ENCODE data around the gene AHR. TPM values are rescaled to one million over a fixed set of nuclear protein-coding genes. Genes with fewer than 3 reads are reported as not detected.

AHR gene
- total RNA-seq, 1 donor from 2014 or later, result 25.3 TPM

DNA sequence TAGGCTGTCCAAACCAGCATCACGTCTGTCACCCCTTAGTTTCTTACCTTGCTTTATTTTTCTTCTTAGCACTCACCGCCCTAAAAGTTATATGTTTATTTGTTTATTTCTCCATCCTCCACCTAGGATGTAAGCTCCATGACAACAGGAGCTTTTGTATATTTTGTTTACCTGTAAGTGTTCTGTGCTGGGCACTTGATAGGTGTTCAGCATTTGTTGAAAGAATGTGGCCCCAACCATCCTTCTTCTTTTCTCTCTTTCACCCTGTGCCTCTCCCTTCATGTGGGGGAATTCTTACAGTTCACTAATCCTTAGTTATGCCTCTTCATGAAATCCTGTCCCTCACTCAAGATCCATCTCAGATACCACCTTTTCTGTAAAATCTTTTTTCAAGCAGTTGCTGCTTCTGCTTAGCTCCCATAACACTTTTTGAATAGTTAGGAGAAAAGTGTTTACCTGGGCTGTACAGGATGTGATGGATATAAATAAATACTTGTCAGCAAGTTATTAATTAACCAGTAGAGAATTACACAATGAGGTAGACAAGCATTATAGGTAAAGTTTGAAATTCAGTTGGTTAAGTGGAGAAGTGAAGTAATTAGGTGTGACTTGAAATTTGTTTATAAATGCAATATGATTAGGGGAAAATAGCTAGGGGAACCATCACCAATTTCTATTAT lies 9.7 kb downstream of the AHR start:
- Mint-ChIP-seq H3K27ac (no peak overlapping the region), H3K9me3 (no peaks in the 10 kb centered on the region), H3K27me3 (ENCODE audit: insufficient read depth) (no peaks in the 10 kb centered on the region), H3K4me3 (no peak overlapping the region), H3K4me1 (ENCODE audit: low read depth) (peaks cover 18% of the 10 kb centered on the region), H3K36me3 (ENCODE audit: low read depth) (peaks cover 6% of the 10 kb centered on the region)
- no peak for DNase-seq (ENCODE audit: low spot score)
- intact Hi-C loops (cut with micrococcal nuclease), result loop anchor here (5.0 kb wide), 1 partner anchor 224 kb away; no protein-coding TSS in a partner anchor

- H3K4me1 Mint-ChIP-seq (ENCODE audit: low read depth), result peaks cover 10% of the 10 kb centered on the region
- H3K4me3 Mint-ChIP-seq, result no peak overlapping the region
- intact Hi-C loops (cut with micrococcal nuclease), result no loop called here
- no peaks in the 10 kb centered on the region for H3K27me3 Mint-ChIP-seq (ENCODE audit: insufficient read depth)
- peaks cover 10% of the 10 kb centered on the region for H3K36me3 Mint-ChIP-seq (ENCODE audit: low read depth)
- no peak overlapping the region for H3K27ac Mint-ChIP-seq
- H3K9me3 Mint-ChIP-seq, result no peaks in the 10 kb centered on the region
- no peak for DNase-seq (ENCODE audit: low spot score)
Observed at GRCh38 chr7:17311194-17311593, 12.7 kb downstream of the AHR start.

DNA sequence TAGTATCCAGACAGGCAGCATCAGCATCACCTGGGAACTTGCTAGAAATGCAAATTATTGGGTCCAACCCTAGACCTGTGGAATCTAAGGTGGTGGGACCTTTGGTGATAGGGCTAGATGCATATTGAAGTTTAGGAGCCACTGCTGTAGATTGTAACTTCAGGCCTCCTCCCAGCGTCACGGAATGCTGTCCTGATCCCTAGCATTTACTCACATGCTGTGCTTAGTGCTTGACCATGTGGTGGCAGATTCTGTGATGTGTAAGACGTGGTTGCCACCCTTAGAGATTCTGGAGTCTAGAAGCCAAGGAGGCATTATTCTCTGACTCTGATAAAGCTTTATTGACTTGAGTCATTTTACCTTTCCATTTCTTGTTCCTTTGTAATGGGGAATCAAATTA lies 13.5 kb downstream of the AHR start:
- Mint-ChIP-seq H3K27ac (no peak overlapping the region), H3K4me3 (no peak overlapping the region), H3K27me3 (ENCODE audit: insufficient read depth) (no peaks in the 10 kb centered on the region), H3K4me1 (ENCODE audit: low read depth) (peaks cover 16% of the 10 kb centered on the region), H3K36me3 (ENCODE audit: low read depth) (peaks cover 12% of the 10 kb centered on the region), H3K9me3 (no peaks in the 10 kb centered on the region)
- no peak for DNase-seq (ENCODE audit: low spot score)
- intact Hi-C loops (cut with micrococcal nuclease), result no loop called here

- no peaks in the 10 kb centered on the region for H3K27me3 Mint-ChIP-seq (ENCODE audit: insufficient read depth)
- H3K27ac Mint-ChIP-seq, result no peak overlapping the region
- intact Hi-C loops (cut with micrococcal nuclease), result no loop called here
- H3K4me3 Mint-ChIP-seq, result no peak overlapping the region
- H3K4me1 Mint-ChIP-seq (ENCODE audit: low read depth), result peaks cover 16% of the 10 kb centered on the region
- peaks cover 12% of the 10 kb centered on the region for H3K36me3 Mint-ChIP-seq (ENCODE audit: low read depth)
- no peak for DNase-seq (ENCODE audit: low spot score)
- H3K9me3 Mint-ChIP-seq, result no peaks in the 10 kb centered on the region
Observed at GRCh38 chr7:17312641-17313040, 14.2 kb downstream of the AHR start.

DNA sequence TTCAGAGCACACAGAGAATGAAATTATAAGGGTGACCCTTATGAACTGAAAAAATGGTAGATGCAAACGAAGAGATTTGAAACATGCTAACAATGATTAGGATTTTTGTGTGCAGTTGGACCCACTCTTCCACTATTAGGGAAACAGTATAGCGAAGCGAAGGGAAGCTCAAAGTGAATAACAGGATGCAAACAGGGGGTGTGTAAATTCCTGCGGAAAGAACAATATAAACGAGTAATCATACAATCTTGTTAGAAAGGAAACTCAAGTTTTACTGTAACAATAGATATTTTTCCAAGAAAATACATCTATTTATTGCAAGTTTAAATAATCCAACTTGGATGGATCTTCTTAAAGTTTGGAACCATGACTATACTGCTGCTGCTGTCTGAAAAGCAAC lies 14.7 kb downstream of the AHR start:
- intact Hi-C loops (cut with micrococcal nuclease), result no loop called here
- no peak overlapping the region for H3K27ac Mint-ChIP-seq
- H3K4me1 Mint-ChIP-seq (ENCODE audit: low read depth), result peaks cover 16% of the 10 kb centered on the region
- peaks cover 12% of the 10 kb centered on the region for H3K36me3 Mint-ChIP-seq (ENCODE audit: low read depth)
- no peak for DNase-seq (ENCODE audit: low spot score)
- no peaks in the 10 kb centered on the region for H3K27me3 Mint-ChIP-seq (ENCODE audit: insufficient read depth)
- no peak overlapping the region for H3K4me3 Mint-ChIP-seq
- H3K9me3 Mint-ChIP-seq, result no peaks in the 10 kb centered on the region

- H3K27ac Mint-ChIP-seq, result no peak overlapping the region
- peaks cover 22% of the 10 kb centered on the region for H3K4me1 Mint-ChIP-seq (ENCODE audit: low read depth)
- H3K4me3 Mint-ChIP-seq, result no peak overlapping the region
- intact Hi-C loops (cut with micrococcal nuclease), result no loop called here
- H3K36me3 Mint-ChIP-seq (ENCODE audit: low read depth), result peaks cover 17% of the 10 kb centered on the region
- no peaks in the 10 kb centered on the region for H3K9me3 Mint-ChIP-seq
- DNase-seq (ENCODE audit: low spot score), result no peak
- no peaks in the 10 kb centered on the region for H3K27me3 Mint-ChIP-seq (ENCODE audit: insufficient read depth)
Observed at GRCh38 chr7:17315974-17316373, 17.5 kb downstream of the AHR start.

- H3K36me3 Mint-ChIP-seq (ENCODE audit: low read depth), result peaks cover 10% of the 10 kb centered on the region
- H3K4me1 Mint-ChIP-seq (ENCODE audit: low read depth), result peaks cover 27% of the 10 kb centered on the region
- no peaks in the 10 kb centered on the region for H3K27me3 Mint-ChIP-seq (ENCODE audit: insufficient read depth)
- no peak overlapping the region for H3K4me3 Mint-ChIP-seq
- H3K27ac Mint-ChIP-seq, result no peak overlapping the region
- no peak for DNase-seq (ENCODE audit: low spot score)
- no peaks in the 10 kb centered on the region for H3K9me3 Mint-ChIP-seq
- intact Hi-C loops (cut with micrococcal nuclease), result no loop called here
Observed at GRCh38 chr7:17318146-17318545, 19.7 kb downstream of the AHR start.

DNA sequence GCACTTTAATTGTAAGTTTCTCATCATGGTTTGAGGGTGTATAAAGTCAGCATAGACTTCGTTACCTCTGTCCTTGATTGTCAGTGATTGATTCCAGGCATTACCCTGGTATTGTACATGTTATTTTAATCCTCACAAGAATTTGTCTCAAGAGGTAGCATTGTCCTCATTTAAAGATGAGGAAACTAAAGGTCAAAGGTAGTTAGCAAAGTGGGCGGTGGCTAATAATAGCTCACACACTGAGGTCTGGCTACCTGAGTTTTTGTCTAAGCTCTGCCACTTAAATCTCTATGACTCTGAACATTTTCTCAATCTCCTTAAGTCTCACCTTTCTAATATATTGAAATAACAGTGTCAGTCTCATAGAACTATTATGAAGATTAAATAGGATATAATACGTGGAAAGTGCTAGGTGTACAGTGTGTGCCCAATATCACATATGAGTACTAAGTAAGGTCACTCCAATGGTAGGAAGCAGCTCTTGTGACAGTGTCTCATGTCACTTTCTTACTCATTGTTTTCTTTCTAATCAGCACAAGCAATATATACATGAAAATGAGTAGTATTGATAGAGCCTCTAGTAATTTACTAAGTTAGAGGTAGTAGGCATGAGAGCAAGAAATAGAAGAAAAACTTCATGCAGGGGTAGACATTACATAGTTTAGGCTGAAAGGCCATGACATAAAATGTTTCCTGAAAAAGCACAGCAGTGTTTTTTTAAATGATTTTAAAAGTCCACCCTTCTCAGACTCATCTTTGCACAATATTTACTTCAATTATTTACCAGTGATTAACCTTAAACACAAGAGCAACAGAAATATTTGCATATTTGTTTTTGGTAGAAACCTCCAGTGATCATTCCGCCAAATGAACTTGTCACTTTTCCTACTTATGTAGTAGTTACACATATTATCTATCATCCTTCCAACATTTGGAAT lies 21.0 kb downstream of the AHR start:
- intact Hi-C loops (cut with micrococcal nuclease), result no loop called here
- Mint-ChIP-seq H3K27me3 (ENCODE audit: insufficient read depth) (no peaks in the 10 kb centered on the region), H3K36me3 (ENCODE audit: low read depth) (peaks cover 10% of the 10 kb centered on the region), H3K9me3 (no peaks in the 10 kb centered on the region), H3K4me3 (no peak overlapping the region), H3K4me1 (ENCODE audit: low read depth) (peaks cover 27% of the 10 kb centered on the region), H3K27ac (no peak overlapping the region)
- DNase-seq (ENCODE audit: low spot score), result no peak

DNA sequence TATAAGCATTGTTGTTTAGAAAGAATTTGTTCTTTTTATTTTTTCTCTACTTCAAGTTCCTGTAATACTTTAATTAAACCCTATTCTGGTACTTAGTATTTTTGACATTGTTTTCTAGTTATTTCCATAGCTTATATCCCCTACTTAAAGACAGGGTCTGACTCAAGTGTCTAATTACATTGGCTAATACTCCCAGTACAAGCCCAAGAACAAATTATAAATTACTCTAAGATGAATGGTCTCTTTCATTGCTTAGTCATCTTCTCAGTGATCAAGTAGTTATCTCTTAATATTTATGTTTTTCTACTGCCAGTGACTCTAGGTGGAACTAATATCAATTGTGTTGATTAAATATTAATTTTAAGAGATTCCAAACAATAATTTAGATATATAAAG lies 21.6 kb downstream of the AHR start:
- Mint-ChIP-seq H3K4me3 (no peak overlapping the region), H3K27ac (no peak overlapping the region), H3K9me3 (no peaks in the 10 kb centered on the region), H3K27me3 (ENCODE audit: insufficient read depth) (no peaks in the 10 kb centered on the region), H3K36me3 (ENCODE audit: low read depth) (peaks cover 11% of the 10 kb centered on the region), H3K4me1 (ENCODE audit: low read depth) (peaks cover 27% of the 10 kb centered on the region)
- intact Hi-C loops (cut with micrococcal nuclease), result no loop called here
- no peak for DNase-seq (ENCODE audit: low spot score)

DNA sequence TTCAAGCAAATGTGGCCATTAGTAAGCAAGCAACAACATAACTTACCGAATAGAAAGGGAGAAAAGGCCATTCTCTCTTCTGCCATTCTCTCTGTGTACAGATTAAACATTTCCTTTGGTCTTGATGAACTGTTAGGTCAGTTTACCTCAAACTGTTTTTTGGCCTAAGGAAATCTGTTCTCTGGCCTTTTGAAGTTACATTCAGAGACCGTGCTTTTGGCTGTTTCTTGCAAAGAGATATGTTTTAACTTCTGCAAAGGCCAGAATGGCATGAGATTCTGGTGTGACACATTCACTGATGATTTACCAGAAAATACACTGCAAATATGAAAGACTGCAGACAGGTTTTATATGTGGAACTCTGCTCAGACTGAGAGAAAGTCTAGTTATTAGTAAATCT lies 22.2 kb downstream of the AHR start:
- H3K4me1 Mint-ChIP-seq (ENCODE audit: low read depth), result peaks cover 23% of the 10 kb centered on the region
- DNase-seq (ENCODE audit: low spot score), result no peak
- H3K27me3 Mint-ChIP-seq (ENCODE audit: insufficient read depth), result no peaks in the 10 kb centered on the region
- peaks cover 16% of the 10 kb centered on the region for H3K36me3 Mint-ChIP-seq (ENCODE audit: low read depth)
- H3K4me3 Mint-ChIP-seq, result no peak overlapping the region
- H3K27ac Mint-ChIP-seq, result no peak overlapping the region
- H3K9me3 Mint-ChIP-seq, result no peaks in the 10 kb centered on the region
- intact Hi-C loops (cut with micrococcal nuclease), result no loop called here

DNA sequence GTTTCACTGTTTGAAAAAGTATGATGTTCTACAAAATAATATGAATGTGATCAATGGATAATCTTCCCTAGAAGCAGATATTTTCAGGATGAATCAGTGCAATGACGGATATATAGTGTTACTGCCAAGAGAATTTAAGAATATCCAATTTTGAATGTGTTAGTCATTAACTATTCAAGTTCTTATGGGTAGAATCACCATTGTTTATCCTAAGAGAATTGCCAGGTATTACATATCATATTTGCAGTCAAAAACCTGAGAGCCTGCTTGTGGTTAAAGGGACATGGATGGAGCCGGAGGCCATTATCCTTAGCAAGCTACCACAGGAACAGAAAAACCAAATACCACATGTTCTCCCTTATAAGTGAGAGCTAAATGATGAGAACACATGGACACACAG lies 26.9 kb downstream of the AHR start:
- Mint-ChIP-seq H3K9me3 (no peaks in the 10 kb centered on the region), H3K27ac (no peak overlapping the region), H3K4me1 (ENCODE audit: low read depth) (peaks cover 5% of the 10 kb centered on the region), H3K4me3 (no peak overlapping the region), H3K36me3 (ENCODE audit: low read depth) (peaks cover 10% of the 10 kb centered on the region), H3K27me3 (ENCODE audit: insufficient read depth) (no peaks in the 10 kb centered on the region)
- intact Hi-C loops (cut with micrococcal nuclease), result no loop called here
- DNase-seq (ENCODE audit: low spot score), result no peak

DNA sequence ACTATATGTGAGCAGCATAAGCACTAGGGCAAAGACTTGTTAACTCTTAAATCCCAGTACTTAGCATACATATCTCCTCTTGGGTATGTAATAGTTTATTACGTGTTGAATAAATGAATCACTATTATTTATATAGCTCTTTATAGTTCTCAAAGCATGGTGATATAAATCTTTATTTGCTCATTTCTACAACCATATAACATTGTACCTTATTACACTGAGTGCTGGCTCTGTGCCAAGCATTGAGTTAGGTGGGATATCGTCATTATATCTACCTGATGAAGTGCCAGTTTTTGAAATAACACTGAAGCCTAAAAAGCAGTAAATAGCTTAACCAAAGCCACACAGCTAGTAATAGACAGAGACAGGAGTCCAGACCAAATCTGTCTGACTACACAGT lies 27.9 kb downstream of the AHR start:
- no peak for DNase-seq (ENCODE audit: low spot score)
- no peaks in the 10 kb centered on the region for H3K9me3 Mint-ChIP-seq

GRCh38 chr7:17328641-17329040 lies 30.2 kb downstream of the AHR start:
- H3K36me3 Mint-ChIP-seq (ENCODE audit: low read depth), result peaks cover 25% of the 10 kb centered on the region
- no peak overlapping the region for H3K4me3 Mint-ChIP-seq
- H3K4me1 Mint-ChIP-seq (ENCODE audit: low read depth), result peaks cover 4% of the 10 kb centered on the region
- H3K27ac Mint-ChIP-seq, result no peak overlapping the region
- DNase-seq (ENCODE audit: low spot score), result no peak
- intact Hi-C loops (cut with micrococcal nuclease), result no loop called here
- no peaks in the 10 kb centered on the region for H3K9me3 Mint-ChIP-seq
- no peaks in the 10 kb centered on the region for H3K27me3 Mint-ChIP-seq (ENCODE audit: insufficient read depth)

More for the DNA sequence above, 27.9 kb downstream of the AHR start:
- Mint-ChIP-seq H3K27ac (no peak overlapping the region), H3K4me3 (no peak overlapping the region), H3K27me3 (ENCODE audit: insufficient read depth) (no peaks in the 10 kb centered on the region), H3K36me3 (ENCODE audit: low read depth) (peaks cover 16% of the 10 kb centered on the region), H3K4me1 (ENCODE audit: low read depth) (peaks cover 3% of the 10 kb centered on the region)
- intact Hi-C loops (cut with micrococcal nuclease), result no loop called here

All from activated T-helper 1 cell treated with anti-CD3 and anti-CD28 coated beads, Interleukin-12 subunit alpha, Interleukin-12 subunit beta, Interleukin-2, Interleukin-4 antibody, amounts not matched to agents 30 ng/mL and 10 ng/mL and 1 ng/mL, durations not matched to agents 14 hours and 24 hours and 36 hours (primary cell).